RWPE1 (cell line): ENCODE measurements around the gene UTY.

Experiments
- CTCF ChIA-PET: fragments of 350-600 bp; sonication (Branson Sonifier 250); formaldehyde crosslinking; extraction: SDS; loops from one replicate; lab custom pipeline; 2021; lab: Yijun Ruan, JAX
- POLR2A ChIA-PET: fragments of 400-600 bp; formaldehyde crosslinking; extraction: SDS; loops from one replicate; lab custom pipeline; 2020; ENCODE audit warnings: antibody characterized with exemption; ENCODE audit not compliant: low non-redundant PET; lab: Yijun Ruan, JAX
- DNase-seq: peaks from one replicate; pipeline ENCODE4 v3.0.0; 2012; ENCODE audit warnings: low spot score
- H3K27ac ChIP-seq: fragments of 450-650 bp; 2 replicates; pipeline ENCODE4 v1.5.1; 2017
- TF ChIP-seq, protein P1 (sequence below): fragments of 450-650 bp; conservative IDR thresholded peaks from 2 replicates; pipeline ENCODE4 v1.5.1; 2017; ENCODE audit warnings: low read depth, mild to moderate bottlenecking

UTY gene

DNA sequence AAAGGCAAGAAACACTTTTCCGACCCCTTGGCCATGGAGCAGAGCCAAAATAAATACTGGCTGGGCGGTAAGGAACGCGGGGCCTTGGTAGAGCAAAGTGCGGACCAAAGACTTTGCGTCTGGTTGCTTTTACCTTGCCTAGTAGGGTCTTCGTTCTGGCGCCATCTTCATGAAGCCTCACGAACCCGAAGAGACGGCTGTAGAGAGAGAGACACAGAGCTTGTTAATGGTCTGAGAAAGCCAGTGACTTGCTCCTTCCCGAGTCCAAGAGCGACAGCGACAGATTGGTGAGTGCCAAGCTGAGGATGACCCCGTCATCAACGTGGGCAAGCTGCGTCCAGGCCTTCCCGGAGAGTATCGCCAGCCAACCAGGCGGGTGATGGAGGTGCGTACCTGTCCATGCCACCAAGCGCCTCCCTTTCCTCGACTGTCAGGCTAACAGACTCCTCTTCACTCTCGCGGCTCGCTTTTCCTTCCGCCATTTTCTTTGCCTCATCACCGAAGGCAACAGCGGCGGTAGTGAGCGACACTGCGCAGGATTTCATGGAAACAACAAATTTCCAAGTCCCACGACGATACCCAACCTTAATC, 617 bp downstream of the UTY start:
- TF ChIP-seq, protein P1, sequence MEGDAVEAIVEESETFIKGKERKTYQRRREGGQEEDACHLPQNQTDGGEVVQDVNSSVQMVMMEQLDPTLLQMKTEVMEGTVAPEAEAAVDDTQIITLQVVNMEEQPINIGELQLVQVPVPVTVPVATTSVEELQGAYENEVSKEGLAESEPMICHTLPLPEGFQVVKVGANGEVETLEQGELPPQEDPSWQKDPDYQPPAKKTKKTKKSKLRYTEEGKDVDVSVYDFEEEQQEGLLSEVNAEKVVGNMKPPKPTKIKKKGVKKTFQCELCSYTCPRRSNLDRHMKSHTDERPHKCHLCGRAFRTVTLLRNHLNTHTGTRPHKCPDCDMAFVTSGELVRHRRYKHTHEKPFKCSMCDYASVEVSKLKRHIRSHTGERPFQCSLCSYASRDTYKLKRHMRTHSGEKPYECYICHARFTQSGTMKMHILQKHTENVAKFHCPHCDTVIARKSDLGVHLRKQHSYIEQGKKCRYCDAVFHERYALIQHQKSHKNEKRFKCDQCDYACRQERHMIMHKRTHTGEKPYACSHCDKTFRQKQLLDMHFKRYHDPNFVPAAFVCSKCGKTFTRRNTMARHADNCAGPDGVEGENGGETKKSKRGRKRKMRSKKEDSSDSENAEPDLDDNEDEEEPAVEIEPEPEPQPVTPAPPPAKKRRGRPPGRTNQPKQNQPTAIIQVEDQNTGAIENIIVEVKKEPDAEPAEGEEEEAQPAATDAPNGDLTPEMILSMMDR = no peak
- ChIA-PET CTCF (no interaction called here), POLR2A (no interaction called here)
- DNase-seq = no peak
- H3K27ac ChIP-seq = no peak overlapping the region

DNA sequence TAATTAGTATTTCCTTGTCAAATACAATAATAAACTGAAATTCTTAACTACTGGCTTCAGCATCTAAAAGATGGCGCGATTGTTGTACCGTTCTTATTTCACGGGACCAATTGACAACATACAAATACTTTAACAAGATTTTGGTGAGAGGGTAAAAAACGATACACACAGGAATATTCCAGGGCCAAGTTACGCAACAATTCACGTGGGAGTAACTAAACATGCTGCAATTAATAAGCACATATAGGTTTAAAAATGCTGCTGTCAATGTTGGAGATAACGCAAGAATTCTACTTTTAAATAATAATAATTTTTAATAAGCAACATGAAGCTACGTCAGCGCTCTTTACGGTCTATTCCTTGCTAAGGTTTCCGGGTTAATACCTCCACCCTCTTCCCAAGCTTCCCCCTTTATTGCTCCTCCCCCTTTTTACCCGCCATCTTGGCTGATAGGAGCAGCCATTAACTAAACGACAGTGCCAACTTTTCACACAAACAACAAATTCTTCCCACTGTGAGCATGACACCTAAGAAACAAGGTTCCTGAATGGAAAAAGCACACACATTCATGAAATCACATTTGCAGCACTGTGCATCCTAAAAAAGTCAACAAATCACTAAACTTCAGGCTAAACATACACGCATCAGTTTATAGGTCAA, 1.6 kb downstream of the UTY start:
- TF ChIP-seq, protein P1 = no peak
- CTCF ChIA-PET = no interaction called here
- DNase-seq = no peak
- H3K27ac ChIP-seq = no peak overlapping the region
- POLR2A ChIA-PET = no interaction called here

DNA sequence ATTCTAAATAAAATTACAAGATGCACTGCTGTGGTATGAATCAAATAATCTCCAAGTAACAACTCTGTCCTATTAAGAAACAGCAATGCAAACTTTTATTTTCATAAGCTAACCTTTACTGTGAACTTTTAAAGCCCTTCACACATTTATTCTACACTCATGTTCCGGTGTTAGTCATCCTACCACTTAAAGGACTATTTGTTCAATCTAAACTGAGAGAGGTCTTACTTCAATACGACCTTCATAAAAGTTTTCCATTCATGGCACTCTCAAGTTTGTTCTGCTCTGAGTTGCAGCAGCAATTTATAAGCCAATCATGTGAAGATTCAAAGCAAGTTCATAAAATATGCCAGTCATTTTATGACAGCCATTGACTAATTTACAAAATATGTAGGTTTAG, 4.8 kb downstream of the UTY start:
- no peak overlapping the region for H3K27ac ChIP-seq
- CTCF ChIA-PET = no interaction called here
- DNase-seq = no peak
- TF ChIP-seq, protein P1 = no peak
- POLR2A ChIA-PET = no interaction called here

DNA sequence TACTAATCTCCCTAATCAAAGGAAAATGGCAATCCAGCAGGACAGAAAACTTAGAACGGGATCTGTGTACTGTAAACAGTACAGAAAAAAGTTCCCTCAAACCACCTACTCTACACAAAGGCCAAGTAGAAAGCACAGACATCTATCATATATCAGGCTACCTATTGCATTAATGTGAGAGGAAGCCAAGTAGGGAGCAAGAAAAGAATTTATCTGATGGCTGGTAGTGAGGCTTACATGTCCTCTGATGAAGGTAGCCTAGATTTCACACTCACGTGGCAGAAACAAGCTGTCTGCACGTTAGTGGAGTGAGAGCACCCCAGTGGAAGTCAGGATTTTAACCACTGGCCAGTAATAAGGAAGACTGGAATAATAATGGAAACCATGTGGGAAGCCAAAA, 28.3 kb downstream of the UTY start:
- no peak for DNase-seq
- POLR2A ChIA-PET = no interaction called here
- no peak overlapping the region for H3K27ac ChIP-seq
- CTCF ChIA-PET = no interaction called here
- TF ChIP-seq, protein P1 = no peak

DNA sequence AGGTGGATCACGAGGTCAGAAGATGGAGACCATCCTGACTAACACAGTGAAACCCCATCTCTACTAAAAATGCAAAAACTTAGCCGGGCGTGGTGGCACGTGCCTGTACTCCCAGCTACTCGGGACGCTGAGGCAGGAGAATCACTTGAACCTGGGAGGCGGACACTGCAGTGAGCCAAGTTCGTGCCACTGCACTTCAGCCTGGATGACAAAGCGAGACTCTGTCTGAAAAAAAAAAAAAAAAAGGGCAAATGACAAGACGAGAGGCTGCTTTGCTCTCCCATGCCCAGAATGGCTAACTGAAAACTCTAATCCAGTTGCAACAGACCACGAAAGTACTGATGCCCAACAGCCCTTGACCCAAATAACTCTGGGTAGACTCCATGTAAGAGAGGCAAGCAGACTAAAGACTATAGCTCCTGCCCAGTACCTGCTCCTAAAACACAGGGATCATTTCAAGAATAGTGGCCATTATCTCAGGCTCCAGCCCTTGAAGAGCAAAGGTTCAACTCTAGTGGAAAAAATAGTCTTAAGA, 29.2 kb downstream of the UTY start:
- CTCF ChIA-PET = no interaction called here
- no peak for DNase-seq
- TF ChIP-seq, protein P1 = no peak
- POLR2A ChIA-PET = no interaction called here
- no peak overlapping the region for H3K27ac ChIP-seq

DNA sequence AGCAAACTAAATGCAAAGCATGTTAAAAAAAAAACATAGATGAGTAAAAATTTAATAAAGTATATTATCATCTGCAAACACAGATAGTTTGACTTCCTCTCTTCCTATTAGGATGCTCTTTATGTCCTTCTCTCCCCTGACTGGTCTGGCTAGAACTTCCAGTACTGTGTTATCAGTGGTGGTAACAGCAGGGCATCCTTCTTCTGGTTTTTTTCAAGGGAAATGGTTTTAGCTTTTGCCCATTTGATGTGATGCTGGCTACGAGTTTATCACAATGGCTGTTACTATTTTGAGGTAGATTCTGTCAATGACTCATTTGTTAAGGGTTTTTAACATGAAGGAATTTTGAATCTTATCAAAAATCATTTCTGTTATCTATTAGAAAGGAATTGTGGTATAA, 34.3 kb downstream of the UTY start:
- ChIA-PET CTCF (no interaction called here), POLR2A (no interaction called here)
- DNase-seq = no peak

More for the DNA sequence above, 34.3 kb downstream of the UTY start:
- TF ChIP-seq, protein P1 = no peak
- H3K27ac ChIP-seq = no peak overlapping the region
